Amniotic epithelial cell (primary cell): ENCODE data around the gene MAEL.
"Not testable (repeated sequence)": the region's sequence is repeated elsewhere in the genome, so short reads cannot be mapped to it uniquely, and the experiment has no call there.

Source experiments
- DNase-seq: peaks from one replicate; pipeline ENCODE4 v3.0.0-alpha.2; 2010; ENCODE audit warnings: low read depth

The MAEL gene

GRCh38 chr1:166978821-166979220, 10.3 kb upstream of the MAEL start:
- DNase-seq: no peak

- DNase-seq: no peak
Observed at GRCh38 chr1:166980383-166980782, 8.7 kb upstream of the MAEL start.

DNA sequence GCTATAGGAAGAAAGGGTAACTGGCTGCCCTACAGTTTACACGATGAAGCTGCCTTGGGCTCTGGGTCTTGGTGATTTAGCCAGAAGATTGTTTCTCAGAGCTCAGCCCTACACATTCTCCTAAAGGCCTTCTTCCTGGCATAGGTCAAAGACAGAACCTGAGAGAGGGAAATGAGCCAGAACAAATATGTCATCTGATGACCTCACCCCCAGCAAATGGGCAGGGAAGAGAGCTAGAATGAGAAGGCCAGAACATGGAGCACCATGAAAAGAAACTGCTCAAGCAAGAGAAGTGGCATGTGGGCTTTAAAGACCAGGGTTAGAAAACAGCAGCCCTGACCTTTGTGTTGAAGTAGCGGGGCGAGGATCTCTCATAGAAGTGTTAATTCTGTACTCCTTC, 8.3 kb upstream of the MAEL start:
- DNase-seq: no peak

DNA sequence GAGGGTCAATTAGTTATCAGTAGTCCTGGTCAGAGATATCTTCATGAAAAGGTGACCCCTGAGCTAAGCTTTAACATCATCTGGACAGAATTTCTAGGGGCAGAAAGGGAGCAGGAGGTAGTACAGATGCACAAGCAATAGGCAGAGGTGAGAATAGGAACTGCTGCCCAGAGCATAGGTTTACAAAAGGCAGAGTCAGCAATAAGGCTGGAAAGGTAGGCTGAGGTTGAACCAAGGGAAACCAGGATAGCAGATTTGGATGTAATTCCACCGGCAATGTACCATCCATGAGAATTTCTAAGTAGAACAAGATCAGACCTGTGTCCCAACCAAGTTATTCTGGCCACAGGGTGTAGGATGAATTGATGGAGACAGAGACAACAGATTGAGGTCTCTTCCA, 7.5 kb upstream of the MAEL start:
- no peak for DNase-seq

DNA sequence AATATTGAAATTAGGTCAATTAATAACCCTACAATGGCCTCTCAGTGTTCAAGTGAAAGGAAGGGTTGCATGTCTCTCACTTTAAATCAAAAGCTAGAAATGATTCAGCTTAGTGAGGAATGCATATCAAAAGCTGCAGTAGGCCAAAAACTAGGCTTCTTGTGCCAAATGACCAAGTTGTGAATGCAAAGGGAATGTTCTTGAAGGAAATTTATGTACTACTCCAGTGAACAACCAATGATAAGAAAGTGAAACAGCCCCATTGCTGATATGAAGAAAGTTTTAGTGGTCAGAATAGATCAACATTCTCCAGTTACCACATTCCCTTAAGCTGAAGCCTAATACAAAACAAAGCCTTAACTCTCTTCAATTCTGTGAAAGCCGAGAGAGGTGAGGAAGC, 10.0 kb downstream of the MAEL start:
- peak; percentile 97 for DNase-seq

GRCh38 chr1:166999500-167000055, 10.5 kb downstream of the MAEL start:
- DNase-seq: peak; percentile 72

GRCh38 chr1:167000546-167000945, 11.5 kb downstream of the MAEL start:
- no peak for DNase-seq

DNA sequence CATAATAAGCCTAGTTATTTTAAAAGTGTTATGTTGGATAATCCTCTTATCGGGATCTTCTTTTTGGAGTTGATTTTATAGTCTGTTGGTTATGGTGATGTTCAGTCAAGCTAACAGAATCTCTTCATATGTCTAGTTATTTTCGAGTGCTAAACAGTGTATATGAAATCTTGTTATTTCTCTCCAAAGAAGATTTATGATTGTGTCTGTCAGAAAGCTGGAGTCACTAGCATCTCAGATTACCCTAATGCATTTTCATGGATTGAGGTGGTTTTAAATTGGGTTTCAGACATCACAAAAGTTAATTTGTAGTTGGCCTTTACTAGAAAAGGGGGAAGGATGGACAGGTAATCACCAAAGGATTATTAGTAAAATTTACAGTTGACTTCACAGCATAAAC, 13.3 kb downstream of the MAEL start:
- DNase-seq: no peak

- no peak for DNase-seq
Observed at GRCh38 chr1:167003711-167004110, 14.6 kb downstream of the MAEL start.

- DNase-seq: no peak
Observed at GRCh38 chr1:167011560-167012191, 22.6 kb downstream of the MAEL start.

DNA sequence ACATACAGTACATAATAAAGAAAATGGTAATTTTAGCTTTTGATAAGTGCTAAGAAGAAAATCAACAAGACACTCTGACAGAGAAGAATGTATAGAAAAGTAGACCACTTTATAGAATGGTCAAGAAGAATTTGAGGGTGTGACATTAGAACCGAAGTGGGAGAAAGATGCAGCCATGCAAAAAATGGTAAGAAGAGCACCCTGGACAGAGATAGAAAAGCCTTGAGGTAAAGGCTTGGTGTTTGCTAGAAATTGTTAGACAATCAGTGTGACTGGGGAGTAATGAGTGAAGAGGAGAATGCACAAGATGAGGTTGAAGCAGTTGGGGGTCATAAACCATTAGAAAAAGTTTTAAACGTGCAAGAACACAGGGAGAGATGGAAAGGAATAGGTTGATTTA, 23.5 kb downstream of the MAEL start:
- DNase-seq: no peak

- no peak for DNase-seq
Observed at GRCh38 chr1:167013108-167013929, 24.2 kb downstream of the MAEL start.

- DNase-seq: peak; percentile 7
Observed at GRCh38 chr1:167016100-167016750, 27.1 kb downstream of the MAEL start.

DNA sequence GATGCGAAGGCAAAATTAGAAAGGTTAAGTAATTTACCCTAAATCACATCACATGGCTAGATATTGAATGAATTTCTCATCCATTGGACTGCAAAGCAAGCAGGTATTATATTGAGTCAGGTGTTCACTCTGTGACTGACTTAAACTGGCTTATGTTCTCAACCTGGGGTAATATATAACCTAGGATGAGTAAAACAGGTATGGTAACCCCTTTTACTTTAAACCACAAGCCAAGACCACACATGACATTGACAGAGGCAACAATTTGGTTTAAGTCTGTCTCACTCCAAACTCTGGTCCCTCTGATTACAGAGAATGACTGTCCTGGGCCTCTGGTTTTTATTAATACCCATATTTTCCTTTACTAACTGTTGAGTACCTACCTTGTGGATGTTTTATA, 33.3 kb downstream of the MAEL start:
- no peak for DNase-seq

DNA sequence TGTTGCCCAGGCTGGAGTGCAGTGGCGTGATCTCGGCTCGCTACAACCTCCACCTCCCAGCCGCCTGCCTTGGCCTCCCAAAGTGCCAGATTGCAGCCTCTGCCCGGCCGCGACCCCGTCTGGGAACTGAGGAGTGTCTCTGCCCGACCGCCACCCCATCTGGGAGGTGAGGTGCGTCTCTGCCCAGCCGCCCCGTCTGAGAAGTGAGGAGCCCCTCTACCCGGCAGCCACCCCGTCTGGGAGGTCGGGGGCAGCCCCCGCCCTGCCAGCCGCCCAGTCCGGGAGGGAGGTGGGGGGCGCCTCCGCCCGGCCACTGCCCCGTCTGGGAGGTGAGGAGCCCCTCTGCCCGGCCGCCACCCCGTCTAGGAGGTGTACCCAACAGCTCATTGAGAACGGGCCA, 40.5 kb downstream of the MAEL start:
- not testable (repeated sequence) for DNase-seq

DNA sequence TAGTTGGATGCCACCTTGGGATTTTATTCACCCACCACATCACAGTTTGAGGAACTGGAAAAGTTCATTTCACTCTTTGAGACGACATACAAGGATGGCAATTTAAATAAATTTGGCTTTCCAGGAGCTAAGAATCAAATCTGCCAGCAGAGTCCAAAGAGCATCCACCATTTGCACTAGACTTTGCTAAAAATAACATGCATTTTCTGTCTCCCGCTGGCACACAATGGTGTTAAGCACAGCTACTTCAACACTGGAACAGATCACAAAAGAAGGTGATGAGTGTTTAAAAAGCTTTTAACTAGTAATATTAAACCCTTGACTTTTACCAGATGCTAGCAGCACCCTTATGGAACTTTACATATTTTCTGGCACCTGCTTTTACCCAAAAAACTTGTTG, 44.6 kb downstream of the MAEL start:
- no peak for DNase-seq

- DNase-seq: peak; percentile 50
Observed at GRCh38 chr1:167043752-167044488, 54.8 kb downstream of the MAEL start.

GRCh38 chr1:167051907-167052306, 62.8 kb downstream of the MAEL start:
- DNase-seq: no peak

DNA sequence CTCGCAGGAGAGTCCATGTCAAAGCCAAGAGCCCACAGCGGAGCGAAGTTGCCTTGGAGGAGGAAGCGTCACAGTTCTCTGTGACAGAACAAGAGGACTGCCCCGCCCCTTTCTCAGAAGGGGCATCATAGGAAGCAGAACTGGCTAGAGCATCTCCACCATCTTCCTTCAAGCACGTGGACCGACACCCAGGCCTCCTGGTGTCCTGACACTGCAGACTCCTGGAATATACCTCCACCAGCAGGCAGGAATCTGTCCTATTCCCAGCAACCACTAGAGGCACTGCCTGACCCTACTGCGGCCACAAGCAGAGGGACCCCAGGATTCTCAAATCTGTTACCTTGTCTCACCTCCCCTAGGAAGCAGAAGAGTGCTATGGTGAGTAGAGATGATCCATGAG, 63.3 kb downstream of the MAEL start:
- DNase-seq: peak; percentile 17

GRCh38 chr1:167054531-167054930, 65.5 kb downstream of the MAEL start:
- DNase-seq: no peak

GRCh38 chr1:167054946-167055630, 66.0 kb downstream of the MAEL start:
- no peak for DNase-seq
